HepG2 (cell line): ENCODE data around the gene SLC29A2. TPM values are rescaled to one million over a fixed set of nuclear protein-coding genes. Genes with fewer than 3 reads are reported as not detected.

Experiments used
- BRF2 ChIP-seq: sonication (generic); formaldehyde crosslinking; IDR thresholded peaks from 2 replicates; pipeline ENCODE4 v1.8.1; 2022; ENCODE audit warnings: mild to moderate bottlenecking, missing genetic modification reagents
- DNMT1 ChIP-seq: sonication (generic); formaldehyde crosslinking; IDR thresholded peaks from 2 replicates; pipeline ENCODE4 v1.5.1; 2020; ENCODE audit warnings: mild to moderate bottlenecking, missing genetic modification reagents
- FLYWCH1 ChIP-seq: sonication (generic); formaldehyde crosslinking; IDR thresholded peaks from 2 replicates; pipeline ENCODE4 v1.8.1; 2023; ENCODE audit warnings: mild to moderate bottlenecking, missing genetic modification reagents
- GABPB1 ChIP-seq: IDR thresholded peaks from 2 replicates; pipeline ENCODE4 v1.6.1; 2016; ENCODE audit warnings: mild to moderate bottlenecking, missing genetic modification reagents, moderate library complexity, missing compliant biosample characterization
- NAIF1 ChIP-seq: sonication (generic); formaldehyde crosslinking; IDR thresholded peaks from 2 replicates; pipeline ENCODE4 v1.5.0; 2020; ENCODE audit warnings: mild to moderate bottlenecking, missing genetic modification reagents, borderline replicate concordance
- NR2F6 ChIP-seq, 2 experiments: IDR thresholded peaks; 2 replicates each; pipeline ENCODE4 v1.6.1; 2016; ENCODE audit warnings: antibody characterized with exemption in 1 of 2, mild to moderate bottlenecking in 1 of 2
- SCMH1 ChIP-seq: sonication (generic); formaldehyde crosslinking; IDR thresholded peaks from 2 replicates; pipeline ENCODE4 v1.9.0; 2021; ENCODE audit warnings: missing genetic modification reagents, mild to moderate bottlenecking, borderline replicate concordance
- SNAPC2 ChIP-seq: sonication (generic); formaldehyde crosslinking; IDR thresholded peaks from 2 replicates; pipeline ENCODE4 v1.8.1; 2022; ENCODE audit warnings: mild to moderate bottlenecking, missing genetic modification reagents
- SRY ChIP-seq: sonication (generic); formaldehyde crosslinking; IDR thresholded peaks from 2 replicates; pipeline ENCODE4 v1.8.0; 2022; ENCODE audit warnings: mild to moderate bottlenecking, missing genetic modification reagents
- STAG1 ChIP-seq: sonication (generic); formaldehyde crosslinking; IDR thresholded peaks from 2 replicates; pipeline ENCODE4 v1.4.0; 2020; ENCODE audit warnings: missing genetic modification reagents
- TAF1 ChIP-seq: sonication (generic); formaldehyde crosslinking; IDR thresholded peaks from 2 replicates; pipeline ENCODE4 v1.4.0; 2020; ENCODE audit warnings: missing genetic modification reagents
- TBP ChIP-seq: sonication (generic); formaldehyde crosslinking; IDR thresholded peaks from 2 replicates; pipeline ENCODE4 v1.5.0; 2020; ENCODE audit warnings: missing genetic modification reagents
- TEAD3 ChIP-seq: optimal IDR thresholded peaks from 2 replicates; pipeline ENCODE3; 2016; ENCODE audit warnings: borderline replicate concordance
- U2AF2 ChIP-seq: fragments of 200-400 bp; formaldehyde crosslinking; IDR thresholded peaks from 2 replicates; pipeline ENCODE4 v1.6.1; 2017; ENCODE audit warnings: low read depth, mild to moderate bottlenecking, low read length
- ZNF138 ChIP-seq: sonication (generic); formaldehyde crosslinking; IDR thresholded peaks from 2 replicates; pipeline ENCODE4 v1.5.0; 2020; ENCODE audit warnings: mild to moderate bottlenecking, low read depth, missing genetic modification reagents
- ZNF20 ChIP-seq: sonication (generic); formaldehyde crosslinking; IDR thresholded peaks from 2 replicates; pipeline ENCODE4 v1.4.0; 2020; ENCODE audit warnings: mild to moderate bottlenecking, moderate library complexity, missing genetic modification reagents
- ZNF556 ChIP-seq: sonication (generic); formaldehyde crosslinking; IDR thresholded peaks from 2 replicates; pipeline ENCODE4 v1.4.0; 2020; ENCODE audit warnings: mild to moderate bottlenecking, missing genetic modification reagents, borderline replicate concordance
- ZNF564 ChIP-seq: sonication (generic); formaldehyde crosslinking; IDR thresholded peaks from 2 replicates; pipeline ENCODE4 v1.8.1; 2023; ENCODE audit warnings: mild to moderate bottlenecking, missing genetic modification reagents
- ZNF580 ChIP-seq: IDR thresholded peaks from 2 replicates; pipeline ENCODE4 v1.6.1; 2016; ENCODE audit warnings: low read depth, borderline replicate concordance
- ZSCAN12 ChIP-seq: sonication (generic); formaldehyde crosslinking; IDR thresholded peaks from 2 replicates; pipeline ENCODE4 v1.9.0; 2021; ENCODE audit warnings: mild to moderate bottlenecking, missing genetic modification reagents
- polyA plus RNA-seq, 8 experiments: library from polyadenylated mRNA; depleted of rRNA in 3 of 8; stranded (reverse) in 7 of 8; unstranded in 1 of 8; fragments of >200 nt; fragmentation: Illumina TruSeq in 4 of 8; extraction: Trizol in 4 of 8; gene quantifications; 2 replicates each; pipeline versions ENCODE4 v1.2.1 to v1.2.3, GENCODE V29; 2011 to 2016; ENCODE audit warnings: low read depth in 4 of 8, missing spikeins in 1 of 8, mixed read lengths in 1 of 8; ENCODE audit not compliant: insufficient read depth in 1 of 8
- total RNA-seq, 5 experiments: library from RNA; depleted of rRNA; stranded (reverse); fragments of >200 nt; fragmentation: Illumina TruSeq; extraction: Trizol; gene quantifications; 2 replicates each; pipeline ENCODE4 v1.2.3, GENCODE V29; 2016; ENCODE audit warnings: low read depth in 1 of 5
- TF ChIP-seq, protein P1 (sequence below): sonication (generic); formaldehyde crosslinking; IDR thresholded peaks from 2 replicates; pipeline ENCODE4 v1.5.0; 2020; ENCODE audit warnings: mild to moderate bottlenecking, missing genetic modification reagents
- TF ChIP-seq, protein P2 (sequence below): sonication (generic); formaldehyde crosslinking; IDR thresholded peaks from 2 replicates; pipeline ENCODE4 v1.4.0; 2020; ENCODE audit warnings: mild to moderate bottlenecking, missing genetic modification reagents
- TF ChIP-seq, protein P3 (sequence below): sonication (generic); formaldehyde crosslinking; IDR thresholded peaks from 2 replicates; pipeline ENCODE4 v1.4.0; 2020; ENCODE audit warnings: mild to moderate bottlenecking, missing genetic modification reagents
- TF ChIP-seq, protein P4 (sequence below): sonication (generic); formaldehyde crosslinking; IDR thresholded peaks from 2 replicates; pipeline ENCODE4 v1.4.0; 2020; ENCODE audit warnings: missing genetic modification reagents, low read depth, mild to moderate bottlenecking, borderline replicate concordance

The SLC29A2 gene
- total and polyA plus RNA-seq, 2 of the 13 experiments (the other 11 are each of a cell fraction or from before 2014, with no cell fraction given), result 0.63 to 0.66 TPM

GRCh38 chr11:66408488-66409214 is 37.1 kb upstream of the SLC29A2 start (continued):
- TF ChIP-seq, protein P1, sequence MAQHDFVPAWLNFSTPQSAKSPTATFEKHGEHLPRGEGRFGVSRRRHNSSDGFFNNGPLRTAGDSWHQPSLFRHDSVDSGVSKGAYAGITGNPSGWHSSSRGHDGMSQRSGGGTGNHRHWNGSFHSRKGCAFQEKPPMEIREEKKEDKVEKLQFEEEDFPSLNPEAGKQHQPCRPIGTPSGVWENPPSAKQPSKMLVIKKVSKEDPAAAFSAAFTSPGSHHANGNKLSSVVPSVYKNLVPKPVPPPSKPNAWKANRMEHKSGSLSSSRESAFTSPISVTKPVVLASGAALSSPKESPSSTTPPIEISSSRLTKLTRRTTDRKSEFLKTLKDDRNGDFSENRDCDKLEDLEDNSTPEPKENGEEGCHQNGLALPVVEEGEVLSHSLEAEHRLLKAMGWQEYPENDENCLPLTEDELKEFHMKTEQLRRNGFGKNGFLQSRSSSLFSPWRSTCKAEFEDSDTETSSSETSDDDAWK (CRISPR knock-in tag), result no peak
- peak; percentile 41; the same call in 1 of the 2 replicates for TF ChIP-seq GABPB1 (CRISPR knock-in tag)
- TF ChIP-seq ZNF556 (CRISPR knock-in tag), result peak; percentile 37; the same call in 1 of the 2 replicates
- no peak for TF ChIP-seq SCMH1 (CRISPR knock-in tag)
- TF ChIP-seq ZNF138 (CRISPR knock-in tag), result no peak
- TF ChIP-seq FLYWCH1, result no peak
- TF ChIP-seq U2AF2, result no peak
- TF ChIP-seq STAG1 (CRISPR knock-in tag), result peak; percentile 94
- TF ChIP-seq SNAPC2 (CRISPR knock-in tag), result no peak
- TF ChIP-seq BRF2 (CRISPR knock-in tag), result no peak
- TF ChIP-seq SRY (CRISPR knock-in tag), result 0 out of 2 replicates have a peak, but pooled peaks have one; percentile 23
- no peak for TF ChIP-seq DNMT1 (CRISPR knock-in tag)
- TF ChIP-seq, protein P2, sequence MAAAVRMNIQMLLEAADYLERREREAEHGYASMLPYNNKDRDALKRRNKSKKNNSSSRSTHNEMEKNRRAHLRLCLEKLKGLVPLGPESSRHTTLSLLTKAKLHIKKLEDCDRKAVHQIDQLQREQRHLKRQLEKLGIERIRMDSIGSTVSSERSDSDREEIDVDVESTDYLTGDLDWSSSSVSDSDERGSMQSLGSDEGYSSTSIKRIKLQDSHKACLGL (CRISPR knock-in tag), result no peak
- no peak for TF ChIP-seq ZSCAN12 (CRISPR knock-in tag)
- TF ChIP-seq ZNF20 (CRISPR knock-in tag), result no peak
- no peak for TF ChIP-seq NR2F6 (IDR thresholded peaks at IDR 0.05)
- no peak for TF ChIP-seq NR2F6 (CRISPR knock-in tag; IDR thresholded peaks at IDR 0.05)
- no peak for TF ChIP-seq TAF1 (CRISPR knock-in tag)
- no peak for TF ChIP-seq ZNF564
- TF ChIP-seq, protein P3, sequence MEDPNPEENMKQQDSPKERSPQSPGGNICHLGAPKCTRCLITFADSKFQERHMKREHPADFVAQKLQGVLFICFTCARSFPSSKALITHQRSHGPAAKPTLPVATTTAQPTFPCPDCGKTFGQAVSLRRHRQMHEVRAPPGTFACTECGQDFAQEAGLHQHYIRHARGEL (CRISPR knock-in tag), result no peak
- TF ChIP-seq NAIF1, result no peak
- TF ChIP-seq, protein P4, sequence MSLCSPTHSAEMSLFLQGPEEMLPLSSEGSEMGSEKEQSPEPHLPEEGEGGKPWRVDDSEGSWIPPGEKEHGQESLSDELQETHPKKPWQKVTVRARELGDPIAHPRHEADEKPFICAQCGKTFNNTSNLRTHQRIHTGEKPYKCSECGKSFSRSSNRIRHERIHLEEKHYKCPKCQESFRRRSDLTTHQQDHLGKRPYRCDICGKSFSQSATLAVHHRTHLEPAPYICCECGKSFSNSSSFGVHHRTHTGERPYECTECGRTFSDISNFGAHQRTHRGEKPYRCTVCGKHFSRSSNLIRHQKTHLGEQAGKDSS (CRISPR knock-in tag), result no peak
- no peak for TF ChIP-seq TBP (CRISPR knock-in tag)
- peak; percentile 74; the same call in 1 of the 2 replicates for TF ChIP-seq ZNF580 (CRISPR knock-in tag)
- TF ChIP-seq TEAD3, result peak; percentile 52
